Activated CD4-positive, alpha-beta T cell treated with anti-CD3 and anti-CD28 coated beads, Interleukin-2, Interleukin-4, amounts not matched to agents 100 ng/mL and 50 ng/mL, durations not matched to agents 16 hours and 8 hours (primary cell): ENCODE measurements around the gene GRIA4.

Experiments
- DNase-seq: peaks from one replicate; pipeline ENCODE4 v3.0.0-alpha.2; 2020; ENCODE audit warnings: low spot score

Gene GRIA4

GRCh38 chr11:105789579-105790420, 179.9 kb downstream of the GRIA4 start:
- no peak for DNase-seq

DNA sequence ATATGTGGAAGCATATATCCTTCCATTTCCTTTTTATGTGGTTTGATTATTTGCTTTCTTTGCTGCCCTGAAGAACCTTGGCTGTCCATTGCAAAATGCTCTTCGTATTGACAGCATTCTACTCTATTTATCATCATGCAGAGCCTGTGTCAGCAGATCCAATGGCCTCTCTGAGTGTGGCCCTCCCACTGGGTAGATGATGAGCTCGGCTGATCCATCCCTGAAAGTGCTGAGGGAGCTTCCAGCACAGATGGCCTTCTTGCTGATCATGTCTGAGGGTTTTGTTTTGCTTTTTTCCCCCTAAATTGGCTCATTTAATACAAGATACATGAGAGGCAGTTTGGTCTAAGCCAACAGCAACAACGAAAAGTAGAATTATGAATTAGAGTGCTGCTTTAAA, 181.0 kb downstream of the GRIA4 start:
- DNase-seq, result no peak

- no peak for DNase-seq
Measured at GRCh38 chr11:105793092-105793491, 183.2 kb downstream of the GRIA4 start.

DNA sequence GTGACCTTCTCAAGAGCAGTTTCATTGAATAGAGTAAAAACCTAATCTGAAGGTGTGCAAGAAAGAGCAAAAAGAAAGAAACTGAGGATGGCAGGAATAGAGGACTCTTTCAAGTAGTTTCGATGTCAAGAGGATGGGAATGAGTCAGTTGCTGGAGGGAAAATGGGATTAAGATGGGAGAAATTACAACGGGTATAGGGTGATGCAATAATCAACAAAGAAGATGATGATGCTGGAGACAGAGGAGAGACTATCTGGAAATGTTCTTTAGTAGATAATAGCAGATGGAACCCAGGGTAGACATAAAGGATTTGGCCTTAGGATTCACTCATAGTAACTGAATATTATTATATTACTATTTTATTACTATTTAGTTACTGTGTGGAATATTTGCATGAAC, 189.4 kb downstream of the GRIA4 start:
- no peak for DNase-seq

DNA sequence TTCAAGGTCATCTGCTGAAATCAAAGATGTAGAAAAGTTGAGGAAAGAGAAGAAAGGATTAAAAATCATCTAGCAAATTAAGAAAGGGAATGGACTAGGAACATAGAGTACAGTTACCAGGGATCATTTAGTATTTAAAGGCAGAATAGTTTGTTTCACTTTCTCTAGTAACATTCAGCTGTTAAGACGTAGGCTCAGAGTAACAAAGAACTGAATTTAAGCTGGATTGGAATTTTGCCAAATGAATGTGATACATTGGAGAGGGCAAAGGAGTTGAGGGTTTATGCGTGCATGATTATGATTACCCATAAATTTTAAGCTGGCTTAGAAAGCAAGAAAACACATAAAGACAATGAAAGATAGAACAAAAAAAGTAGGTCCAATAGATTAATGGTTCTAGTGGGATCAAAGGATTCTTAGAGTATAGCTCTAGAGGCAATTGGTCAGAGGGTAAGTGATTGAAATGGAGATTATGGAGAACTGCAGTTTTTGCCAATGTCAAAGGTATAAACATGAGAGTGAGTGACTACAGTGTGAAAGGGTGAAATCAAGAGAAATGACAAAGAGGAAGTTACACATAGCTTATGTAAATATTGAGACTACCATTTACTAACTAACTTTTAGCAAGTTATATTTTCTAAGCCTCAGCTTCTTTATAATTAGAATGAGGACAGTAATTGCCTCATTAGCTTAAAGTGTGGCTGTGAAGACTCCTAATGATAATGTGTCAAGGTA, 190.0 kb downstream of the GRIA4 start:
- no peak for DNase-seq

DNA sequence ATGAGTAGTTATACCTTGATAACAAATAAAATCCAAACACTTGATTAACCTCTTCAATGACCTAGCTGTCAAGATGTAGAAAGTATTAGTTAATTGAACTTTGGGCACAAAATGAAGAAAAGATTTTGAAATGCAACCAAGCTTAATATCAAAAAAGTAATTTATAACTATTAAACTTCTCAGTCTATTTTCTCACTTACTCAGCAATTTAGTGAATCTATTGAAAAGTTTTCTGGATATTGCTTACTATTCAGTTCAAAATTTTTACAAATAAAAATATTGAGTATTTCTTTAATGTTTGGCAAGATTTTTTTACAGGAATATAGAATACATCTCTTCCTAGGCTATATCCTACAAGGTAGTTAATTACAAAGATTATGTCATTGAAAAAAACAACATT, 192.5 kb downstream of the GRIA4 start:
- DNase-seq, result no peak

DNA sequence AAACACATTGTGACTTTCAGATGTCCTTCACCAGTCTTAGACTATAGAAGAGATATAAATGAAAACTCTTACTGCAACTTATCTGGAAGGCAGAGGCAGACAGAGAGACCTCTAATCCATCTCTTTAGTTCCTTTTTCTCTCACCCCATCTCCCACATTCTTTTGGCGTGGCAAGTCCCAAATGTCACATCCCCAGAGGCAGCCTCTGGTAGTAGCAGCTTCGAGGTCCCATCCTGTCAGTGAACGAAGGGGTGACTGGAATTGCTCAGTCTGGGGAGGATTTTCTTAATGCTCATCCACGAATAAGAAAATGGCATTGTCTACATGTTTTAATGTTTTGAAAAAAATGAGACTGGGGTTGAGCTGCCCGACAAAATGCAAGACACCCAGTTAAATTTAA, 201.4 kb downstream of the GRIA4 start:
- no peak for DNase-seq

DNA sequence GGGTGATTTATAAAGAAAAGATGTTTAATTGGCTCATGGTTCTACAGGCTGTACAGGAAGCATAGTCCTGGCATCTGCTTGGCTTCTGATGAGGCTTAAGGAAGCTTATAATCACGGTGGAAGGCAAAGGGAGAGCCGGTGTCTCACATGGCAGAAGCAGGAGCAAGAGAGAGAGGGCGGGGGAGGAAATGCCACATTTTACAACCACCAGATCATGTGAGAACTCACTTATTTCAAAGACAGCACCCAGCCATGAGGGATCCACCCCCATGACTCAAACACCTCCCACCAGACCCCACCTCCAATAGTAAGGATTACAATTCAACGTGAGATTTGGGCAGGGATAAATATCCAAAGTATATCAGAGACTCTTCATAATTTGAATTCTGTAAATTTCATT, 211.5 kb downstream of the GRIA4 start:
- no peak for DNase-seq

GRCh38 chr11:105821781-105822180, 211.9 kb downstream of the GRIA4 start:
- DNase-seq, result no peak

- DNase-seq, result no peak
Measured at GRCh38 chr11:105823495-105824033, 213.7 kb downstream of the GRIA4 start.

GRCh38 chr11:105824457-105825013, 214.7 kb downstream of the GRIA4 start:
- no peak for DNase-seq

GRCh38 chr11:105825141-105825540, 215.3 kb downstream of the GRIA4 start:
- no peak for DNase-seq

- no peak for DNase-seq
Measured at GRCh38 chr11:105827906-105828305, 218.0 kb downstream of the GRIA4 start.

DNA sequence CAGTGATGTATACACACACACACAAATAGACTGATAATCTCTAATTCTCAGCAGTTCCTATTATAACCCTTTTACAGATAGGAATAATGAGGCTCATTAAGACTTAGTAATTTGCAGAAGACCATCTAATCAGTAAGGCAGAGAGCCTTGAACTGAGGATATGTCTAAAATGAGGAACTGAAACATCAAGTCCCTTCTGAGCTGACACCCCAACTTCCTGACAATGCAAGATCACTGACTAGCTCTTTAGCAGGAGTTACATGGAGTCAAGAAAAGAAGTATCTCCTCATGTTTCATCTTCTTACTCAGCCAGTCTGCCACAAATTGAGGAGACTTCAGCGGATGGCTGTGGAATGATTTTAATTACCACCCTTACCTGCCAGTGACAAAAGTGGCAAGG, 219.2 kb downstream of the GRIA4 start:
- no peak for DNase-seq

GRCh38 chr11:105834461-105834860, 224.6 kb downstream of the GRIA4 start:
- no peak for DNase-seq

DNA sequence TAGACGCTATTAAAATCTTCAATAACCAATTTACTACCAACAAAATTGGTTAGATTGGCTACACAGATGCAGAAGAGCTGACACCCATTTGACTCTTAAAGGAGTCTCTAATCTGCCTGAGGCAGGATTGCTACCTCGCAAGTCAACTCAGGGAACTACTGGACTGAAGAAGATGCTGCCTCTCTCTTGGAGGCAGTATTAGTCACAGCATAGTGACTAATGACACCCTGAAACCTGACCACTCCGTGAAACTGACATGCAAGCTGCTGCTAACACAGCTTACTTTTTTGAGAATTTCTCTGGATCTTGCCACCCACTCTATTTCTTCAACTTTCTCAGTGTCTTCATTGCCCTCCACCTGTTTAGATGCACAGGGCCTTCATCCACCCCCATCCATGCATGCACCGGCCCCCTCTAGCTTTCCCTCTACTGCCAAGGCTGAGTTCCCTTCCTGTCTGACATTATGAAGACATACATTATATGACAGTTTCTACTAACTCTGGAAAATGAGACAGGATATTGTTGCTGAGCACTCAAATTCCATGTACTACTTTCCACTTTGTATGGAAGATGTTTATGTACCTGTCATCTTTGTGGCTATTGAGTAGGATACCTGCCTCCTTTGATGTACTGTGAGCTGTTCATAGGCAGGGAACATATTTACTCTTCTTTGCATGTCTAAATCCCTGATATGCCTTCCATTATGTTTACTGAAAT, 229.0 kb downstream of the GRIA4 start:
- no peak for DNase-seq

DNA sequence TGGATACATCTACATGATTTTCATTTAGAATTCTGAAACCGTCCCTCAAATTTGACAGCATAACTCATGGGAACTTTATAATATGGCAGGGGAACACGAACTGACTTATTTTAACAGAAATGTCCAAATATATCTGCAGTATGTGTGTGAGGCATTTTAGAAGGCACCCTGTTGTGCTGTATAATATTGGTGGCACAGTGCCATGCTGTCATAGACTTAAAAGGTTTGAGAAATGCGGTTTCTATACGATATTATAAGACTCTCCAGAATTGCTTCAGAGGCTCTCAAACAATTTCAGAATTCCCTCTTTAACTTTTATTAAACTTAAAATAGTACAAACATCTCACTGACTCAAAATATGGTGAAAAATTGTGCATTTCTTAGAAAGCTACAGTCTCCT, 230.5 kb downstream of the GRIA4 start:
- no peak for DNase-seq

DNA sequence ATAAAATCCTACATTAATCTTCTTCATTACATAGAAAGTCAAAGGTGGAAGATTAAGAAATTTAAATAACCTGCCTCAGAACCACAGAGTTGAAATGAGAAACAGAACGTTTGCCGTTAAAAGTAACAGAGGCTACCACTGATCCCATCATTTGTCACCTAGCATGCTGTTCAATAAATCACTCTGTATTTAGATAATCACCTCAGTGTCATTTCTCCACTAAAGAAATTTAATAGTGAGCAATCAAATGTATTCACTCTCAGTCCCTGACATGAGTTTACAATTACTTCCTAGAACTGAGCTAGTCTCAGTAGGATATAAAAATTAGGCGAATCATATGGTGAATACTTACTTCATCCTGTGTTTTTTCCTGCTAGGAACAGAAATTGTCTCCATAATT, 242.5 kb downstream of the GRIA4 start:
- no peak for DNase-seq

GRCh38 chr11:105854269-105854668, 244.4 kb downstream of the GRIA4 start:
- no peak for DNase-seq

- DNase-seq, result no peak
Measured at GRCh38 chr11:105856954-105857353, 247.1 kb downstream of the GRIA4 start.

DNA sequence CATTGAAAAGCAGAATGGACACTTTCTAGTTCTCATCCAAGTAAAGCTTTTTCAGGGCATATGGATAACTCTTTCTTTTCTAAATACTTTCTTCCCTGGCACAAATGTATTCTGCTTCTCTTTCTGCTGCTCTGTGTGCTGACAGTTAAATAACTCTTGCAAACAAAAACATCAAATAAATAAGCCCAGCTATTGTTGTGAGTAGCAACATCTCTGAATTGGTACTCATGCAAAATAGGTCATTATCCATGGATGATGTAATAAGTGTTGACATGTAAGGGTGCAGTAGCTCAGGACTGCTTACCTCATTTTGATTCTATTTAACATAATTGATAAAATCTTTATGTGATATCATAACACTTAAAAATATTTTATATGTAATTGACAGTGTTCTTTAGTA, 247.9 kb downstream of the GRIA4 start:
- DNase-seq, result no peak

DNA sequence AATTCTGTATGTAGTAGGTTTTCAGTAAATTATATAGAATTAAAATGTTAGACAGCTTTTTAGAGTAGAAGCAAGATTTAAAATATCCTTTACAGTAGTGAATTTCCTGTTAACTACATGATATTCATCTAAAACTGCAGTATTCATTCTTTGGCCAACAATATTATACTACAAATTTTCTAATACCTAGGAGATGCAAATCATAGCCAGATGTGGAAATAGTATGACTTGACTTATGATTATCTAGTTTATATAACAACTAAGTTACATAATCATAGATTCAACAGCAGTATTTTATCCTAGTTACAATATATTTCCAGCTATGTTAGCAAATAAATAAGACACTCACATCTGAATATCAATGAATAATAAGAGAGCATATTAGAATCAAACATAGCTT, 249.0 kb downstream of the GRIA4 start:
- DNase-seq, result no peak
